Loucy (cell line): ENCODE results near the gene LYL1.

ENCODE experiments used
- H2AFZ ChIP-seq: fragments of 200-600 bp; sonication (generic); 2 replicates; pipeline ENCODE4 v1.6.0; 2016; ENCODE audit warnings: antibody characterized with exemption, mild to moderate bottlenecking, low read length, moderate library complexity
- H3F3A ChIP-seq: fragments of 200-600 bp; 2 replicates; pipeline ENCODE4 v1.6.0; 2016; ENCODE audit warnings: antibody characterized with exemption, low read depth, mild to moderate bottlenecking
- H3K27me3 ChIP-seq: fragments of 200-600 bp; sonication (generic); 2 replicates; pipeline ENCODE4 v1.6.1; 2014; ENCODE audit warnings: low read length, mild to moderate bottlenecking; ENCODE audit not compliant: insufficient read depth, poor library complexity, severe bottlenecking
- H3K36me3 ChIP-seq: fragments of 200-600 bp; sonication (generic); 2 replicates; pipeline ENCODE4 v1.6.1; 2016; ENCODE audit warnings: low read length; ENCODE audit not compliant: insufficient read depth
- H3K4me1 ChIP-seq: fragments of 200-600 bp; sonication (generic); 2 replicates; pipeline ENCODE4 v1.5.1; 2014; ENCODE audit warnings: low read length, mild to moderate bottlenecking; ENCODE audit not compliant: insufficient read depth, poor library complexity, severe bottlenecking
- H3K4me2 ChIP-seq: fragments of 200-600 bp; sonication (generic); 2 replicates; pipeline ENCODE4 v1.6.0; 2014; ENCODE audit warnings: antibody characterized with exemption, low read length, low read depth, mild to moderate bottlenecking; ENCODE audit not compliant: poor library complexity, severe bottlenecking
- H3K4me3 ChIP-seq: fragments of 200-600 bp; sonication (generic); 2 replicates; pipeline ENCODE4 v1.5.1; 2014; ENCODE audit warnings: low read length, mild to moderate bottlenecking, mixed read lengths; ENCODE audit not compliant: poor library complexity, severe bottlenecking
- H3K79me2 ChIP-seq: fragments of 200-600 bp; sonication (generic); 2 replicates; pipeline ENCODE4 v1.6.1; 2014; ENCODE audit warnings: low read length; ENCODE audit not compliant: insufficient read depth
- H3K9ac ChIP-seq: fragments of 200-600 bp; sonication (generic); 2 replicates; pipeline ENCODE4 v1.6.0; 2014; ENCODE audit warnings: mild to moderate bottlenecking, low read depth, low read length, moderate library complexity; ENCODE audit not compliant: poor library complexity, severe bottlenecking
- H3K9me2 ChIP-seq: fragments of 200-600 bp; sonication (generic); replicated peaks from 2 replicates; pipeline ENCODE4 v1.6.1; 2016; ENCODE audit warnings: low read depth, low read length, mixed read lengths
- H3K9me3 ChIP-seq: fragments of 200-600 bp; sonication (generic); 2 replicates; pipeline ENCODE4 v1.6.1; 2014; ENCODE audit warnings: mild to moderate bottlenecking, antibody characterized with exemption, low read length, low read depth; ENCODE audit not compliant: insufficient read depth
- H4K20me1 ChIP-seq: fragments of 200-600 bp; sonication (generic); 2 replicates; pipeline ENCODE4 v1.6.0; 2014; ENCODE audit warnings: antibody characterized with exemption, low read length, mild to moderate bottlenecking; ENCODE audit not compliant: insufficient read depth, poor library complexity, severe bottlenecking
- CTCF ChIP-seq: fragments of 200-600 bp; sonication (generic); conservative IDR thresholded peaks from 2 replicates; pipeline ENCODE4 v1.5.1; 2014; ENCODE audit warnings: mild to moderate bottlenecking, antibody characterized with exemption, low read length
- EZH2phosphoT487 ChIP-seq: fragments of 200-600 bp; IDR thresholded peaks from 2 replicates; pipeline ENCODE4 v1.6.1; 2018; ENCODE audit warnings: antibody characterized with exemption, mild to moderate bottlenecking, moderate library complexity, borderline replicate concordance

LYL1 gene

GRCh38 chr19:13117772-13118423 is 15.2 kb upstream of the LYL1 start, which contains the start of gene NACC1:
TSS of gene NACC1 (plus strand) at chr19:13118264. CDS start at chr19:13135208, 16,944 bp downstream.
- Histone ChIP-seq H3K4me3 (peak within 1 kb of the TSS; percentile 99), H3K27me3 (no peaks in the 10 kb centered on the region), H2AFZ (peak within 1 kb of the TSS; percentile 87), H3K9ac (peak within 1 kb of the TSS; percentile 98), H3K9me2 (no peaks in the 10 kb centered on the region), H3K4me2 (peak within 1 kb of the TSS; percentile 100), H3K79me2 (peaks cover 73% of the 10 kb centered on the region), H4K20me1 (peaks cover 50% of the 10 kb centered on the region), H3K9me3 (no peaks in the 10 kb centered on the region), H3F3A (no peaks in the 10 kb centered on the region), H3K4me1 (peaks cover 51% of the 10 kb centered on the region), H3K36me3 (no peaks in the 10 kb centered on the region)
- TF ChIP-seq EZH2phosphoT487 = no peak
- no peak for TF ChIP-seq CTCF

- H3K9me3 ChIP-seq = no peaks in the 10 kb centered on the region
- H3K79me2 ChIP-seq = peaks cover 67% of the 10 kb centered on the region
- no peaks in the 10 kb centered on the region for H3K27me3 ChIP-seq
- H3K4me1 ChIP-seq = peaks cover 50% of the 10 kb centered on the region
- peak overlapping the region; percentile 71 for H3K9ac ChIP-seq
- no peaks in the 10 kb centered on the region for H3K9me2 ChIP-seq
- no peaks in the 10 kb centered on the region for H3K36me3 ChIP-seq
- no peaks in the 10 kb centered on the region for H3F3A ChIP-seq
- peaks cover 44% of the 10 kb centered on the region for H4K20me1 ChIP-seq
- H2AFZ ChIP-seq = peak overlapping the region; percentile 87
- peak overlapping the region; percentile 95 for H3K4me2 ChIP-seq
- no peak for TF ChIP-seq CTCF
- TF ChIP-seq EZH2phosphoT487 = no peak
- H3K4me3 ChIP-seq = peak overlapping the region; percentile 92
Observed at GRCh38 chr19:13117176-13117771, 14.6 kb upstream of the LYL1 start.

- Histone ChIP-seq H4K20me1 (peaks cover 36% of the 10 kb centered on the region), H3K36me3 (no peaks in the 10 kb centered on the region), H3F3A (no peaks in the 10 kb centered on the region), H2AFZ (peak within 1 kb of the TSS; percentile 87), H3K79me2 (peaks cover 60% of the 10 kb centered on the region), H3K9ac (peak within 1 kb of the TSS; percentile 71), H3K27me3 (no peaks in the 10 kb centered on the region), H3K9me3 (no peaks in the 10 kb centered on the region), H3K9me2 (no peaks in the 10 kb centered on the region), H3K4me3 (peak within 1 kb of the TSS; percentile 92), H3K4me2 (peak within 1 kb of the TSS; percentile 95), H3K4me1 (peaks cover 43% of the 10 kb centered on the region)
- TF ChIP-seq EZH2phosphoT487 (no peak), CTCF (no peak)
Observed at GRCh38 chr19:13116282-13117175, 13.9 kb upstream of the LYL1 start, which contains the start of gene TRMT1. TSS of gene TRMT1 (minus strand) at chr19:13116740. CDS start at chr19:13116399, 341 bp downstream.
